ENCODE data around the gene KMT2C. TPM values are rescaled to one million over a fixed set of nuclear protein-coding genes. Genes with fewer than 3 reads are reported as not detected.
"Not testable (repeated sequence)": the region's sequence is repeated elsewhere in the genome, so short reads cannot be mapped to it uniquely, and the experiment has no call there.

Gene KMT2C
- total RNA-seq, 1 donor from 2014 or later, result 101 TPM

GRCh38 chr7:152383341-152384234 lies 52.2 kb downstream of the KMT2C start:
- DNase-seq, result no peak
- Histone ChIP-seq H3K4me3 (no peak overlapping the region), H3K36me3 (no peaks in the 10 kb centered on the region), H3K4me1 (peaks cover 11% of the 10 kb centered on the region), H3K9me3 (no peaks in the 10 kb centered on the region), H3K27ac (no peak overlapping the region), H3K27me3 (ENCODE audit: low read depth) (no peaks in the 10 kb centered on the region)
- intact Hi-C loops (cut with DNase I), result no loop called here
- ATAC-seq, result peak; percentile 23 to 27
- TF ChIP-seq, protein P1, sequence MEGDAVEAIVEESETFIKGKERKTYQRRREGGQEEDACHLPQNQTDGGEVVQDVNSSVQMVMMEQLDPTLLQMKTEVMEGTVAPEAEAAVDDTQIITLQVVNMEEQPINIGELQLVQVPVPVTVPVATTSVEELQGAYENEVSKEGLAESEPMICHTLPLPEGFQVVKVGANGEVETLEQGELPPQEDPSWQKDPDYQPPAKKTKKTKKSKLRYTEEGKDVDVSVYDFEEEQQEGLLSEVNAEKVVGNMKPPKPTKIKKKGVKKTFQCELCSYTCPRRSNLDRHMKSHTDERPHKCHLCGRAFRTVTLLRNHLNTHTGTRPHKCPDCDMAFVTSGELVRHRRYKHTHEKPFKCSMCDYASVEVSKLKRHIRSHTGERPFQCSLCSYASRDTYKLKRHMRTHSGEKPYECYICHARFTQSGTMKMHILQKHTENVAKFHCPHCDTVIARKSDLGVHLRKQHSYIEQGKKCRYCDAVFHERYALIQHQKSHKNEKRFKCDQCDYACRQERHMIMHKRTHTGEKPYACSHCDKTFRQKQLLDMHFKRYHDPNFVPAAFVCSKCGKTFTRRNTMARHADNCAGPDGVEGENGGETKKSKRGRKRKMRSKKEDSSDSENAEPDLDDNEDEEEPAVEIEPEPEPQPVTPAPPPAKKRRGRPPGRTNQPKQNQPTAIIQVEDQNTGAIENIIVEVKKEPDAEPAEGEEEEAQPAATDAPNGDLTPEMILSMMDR (IDR thresholded peaks at IDR 0.05), result no peak

DNA sequence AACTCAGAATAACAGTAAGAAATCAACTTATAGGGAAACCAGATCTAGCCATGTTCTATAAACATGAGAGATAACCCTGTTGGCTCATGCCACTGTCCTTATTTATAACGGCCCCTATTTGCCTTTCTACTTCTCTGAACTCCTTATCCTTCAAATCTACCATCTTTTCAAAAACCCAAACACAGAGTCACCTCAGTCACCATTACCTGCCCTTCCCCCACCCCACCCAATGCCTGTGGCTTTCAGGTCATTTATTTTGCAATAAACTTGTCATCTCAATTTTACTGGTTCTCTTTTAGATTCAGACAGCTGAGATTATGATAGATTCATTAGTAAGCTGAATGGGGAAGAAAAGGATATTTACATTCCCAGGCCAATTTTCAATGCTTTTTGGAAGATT lies 53.6 kb downstream of the KMT2C start:
- TF ChIP-seq, protein P1 (IDR thresholded peaks at IDR 0.05), result no peak
- intact Hi-C loops (cut with DNase I), result no loop called here
- Histone ChIP-seq H3K27me3 (ENCODE audit: low read depth) (no peaks in the 10 kb centered on the region), H3K4me3 (no peak overlapping the region), H3K27ac (no peak overlapping the region), H3K4me1 (peaks cover 11% of the 10 kb centered on the region), H3K9me3 (no peaks in the 10 kb centered on the region), H3K36me3 (no peaks in the 10 kb centered on the region)
- ATAC-seq (peak in 1 of 2 donors; percentile 17), DNase-seq (no peak)

DNA sequence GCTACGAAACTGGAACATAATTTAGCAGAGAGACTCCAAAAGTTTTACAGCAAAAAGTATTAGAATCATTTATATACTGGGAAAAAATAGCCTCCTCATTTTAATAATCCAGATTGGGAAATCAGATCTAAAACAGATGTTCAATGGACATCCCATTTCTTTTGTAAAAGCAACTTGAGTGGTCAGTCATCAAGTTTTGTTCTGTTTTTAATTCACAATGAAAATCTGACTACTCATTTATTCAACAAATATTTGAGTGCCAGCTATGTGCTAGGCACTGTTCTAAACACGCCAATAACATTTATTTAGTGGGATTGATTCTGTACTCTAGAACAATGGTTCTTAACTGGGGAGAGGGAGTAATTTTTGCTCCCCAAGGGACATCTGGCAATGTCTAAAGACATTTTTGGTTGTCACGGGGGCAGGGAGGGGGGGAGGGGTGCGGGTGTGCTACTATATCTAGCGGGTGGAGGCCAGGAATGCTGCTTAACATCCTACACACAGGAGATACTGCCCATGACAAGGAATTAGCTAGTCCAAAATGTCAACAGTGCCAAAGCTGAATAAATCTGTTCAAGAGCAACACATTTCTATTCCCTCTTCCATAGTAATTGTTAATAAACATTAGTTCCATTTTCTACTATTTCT lies 54.7 kb downstream of the KMT2C start:
- H3K27ac ChIP-seq; H3K4me3 ChIP-seq; ATAC-seq; H3K9me3 ChIP-seq; DNase-seq; H3K36me3 ChIP-seq; intact Hi-C loops (cut with DNase I); H3K27me3 ChIP-seq (ENCODE audit: low read depth): not testable (repeated sequence)
- peaks cover 11% of the 10 kb centered on the region for H3K4me1 ChIP-seq

DNA sequence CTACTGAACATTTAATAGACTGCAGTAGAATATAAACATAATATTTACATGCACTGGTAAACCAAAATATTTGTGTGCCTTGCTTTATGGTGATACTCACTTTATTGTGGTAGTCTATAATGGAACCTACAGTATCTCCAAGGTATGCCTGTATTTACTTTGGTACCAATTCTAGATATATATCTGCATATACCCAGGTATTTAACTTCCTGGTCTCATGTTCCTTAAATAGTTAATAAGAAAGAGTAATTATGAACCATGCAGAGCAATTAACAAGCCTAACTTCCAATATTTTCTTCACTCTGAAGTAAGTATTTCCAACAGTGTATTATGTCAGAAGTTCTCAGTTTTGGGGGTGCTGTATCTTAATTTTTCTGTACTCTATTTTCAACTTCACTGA lies 57.3 kb downstream of the KMT2C start:
- DNase-seq; H3K27me3 ChIP-seq (ENCODE audit: low read depth); H3K27ac ChIP-seq; H3K4me3 ChIP-seq; H3K9me3 ChIP-seq; H3K36me3 ChIP-seq; H3K4me1 ChIP-seq; ATAC-seq; intact Hi-C loops (cut with DNase I): not testable (repeated sequence)

DNA sequence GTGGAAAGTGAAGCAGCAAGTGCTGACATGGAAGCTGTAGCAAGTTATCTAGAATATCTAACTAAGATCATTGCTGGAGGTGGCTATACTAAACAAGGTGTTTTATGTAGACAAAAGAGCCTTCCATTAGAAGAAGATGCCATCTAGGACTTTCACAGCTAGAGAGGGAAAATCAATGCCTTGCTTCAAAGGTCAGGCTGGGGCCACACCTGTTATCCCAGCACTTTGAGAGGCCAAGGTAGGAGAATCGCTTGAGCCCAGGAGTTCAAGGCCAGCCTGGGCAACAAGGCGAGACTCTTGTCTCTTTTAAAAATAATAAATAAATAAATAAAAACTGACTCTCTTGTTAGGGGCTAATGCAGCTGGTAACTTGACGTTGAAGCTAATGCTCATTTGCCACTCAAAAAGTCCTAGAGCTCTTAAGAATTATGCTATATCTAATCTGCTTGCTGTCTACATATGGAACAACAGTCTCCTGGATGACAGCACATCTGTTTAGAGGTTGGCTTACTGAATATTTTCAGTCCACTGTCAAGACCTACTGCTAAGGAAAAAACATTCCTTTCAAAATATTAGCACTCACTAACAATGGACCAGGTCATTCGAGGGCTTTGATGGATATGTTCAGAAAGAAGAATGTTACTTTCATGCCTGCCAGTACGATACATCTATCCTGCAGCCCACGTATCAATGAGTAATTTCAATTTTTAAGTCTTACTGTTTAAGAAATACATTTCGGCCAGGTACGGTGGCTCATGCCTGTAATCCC lies 58.9 kb downstream of the KMT2C start:
- H3K27me3 ChIP-seq (ENCODE audit: low read depth); H3K4me3 ChIP-seq; intact Hi-C loops (cut with DNase I); DNase-seq; H3K4me1 ChIP-seq; H3K9me3 ChIP-seq; H3K36me3 ChIP-seq; H3K27ac ChIP-seq: not testable (repeated sequence)
- ATAC-seq, result peak in 1 of 2 donors; percentile 34

DNA sequence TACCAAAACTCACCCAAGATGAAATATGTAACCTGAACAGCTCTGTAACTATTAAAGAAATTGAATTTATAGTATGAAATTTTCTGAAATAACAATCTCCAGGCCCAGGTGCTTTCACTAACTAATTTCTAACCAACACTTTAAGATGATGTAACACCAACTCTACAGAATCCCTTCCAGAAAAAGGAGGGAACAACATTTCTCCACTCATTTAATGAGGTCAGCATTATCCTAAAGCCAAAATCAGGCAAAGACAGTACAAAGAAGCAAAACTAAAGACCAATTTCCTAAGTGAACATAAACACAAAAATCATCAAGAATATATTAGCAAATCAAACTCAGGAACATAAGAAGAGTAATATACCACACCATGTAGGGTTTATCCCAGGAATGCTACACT lies 65.5 kb downstream of the KMT2C start:
- H3K9me3 ChIP-seq, result no peaks in the 10 kb centered on the region
- no peak overlapping the region for H3K27ac ChIP-seq
- H3K27me3 ChIP-seq (ENCODE audit: low read depth), result no peaks in the 10 kb centered on the region
- TF ChIP-seq, protein P1 (IDR thresholded peaks at IDR 0.05), result no peak
- H3K36me3 ChIP-seq, result no peaks in the 10 kb centered on the region
- intact Hi-C loops (cut with DNase I), result no loop called here
- no peak overlapping the region for H3K4me3 ChIP-seq
- DNase-seq, result no peak
- ATAC-seq, result no peak
- H3K4me1 ChIP-seq, result peaks cover 15% of the 10 kb centered on the region

All from lower lobe of right lung (tissue), 2 donors.